Umbilical cord (tissue), 1 donor: ENCODE measurements around the gene KMO. TPM values are rescaled to one million over a fixed set of nuclear protein-coding genes. Genes with fewer than 3 reads are reported as not detected.

Experiments
- total RNA-seq: library from RNA; depleted of rRNA; stranded (reverse); fragments of >200 nt; gene quantifications from one replicate; pipeline ENCODE4 v1.2.3, GENCODE V29; 2014; ENCODE audit warnings: low replicate concordance; ENCODE audit not compliant: insufficient read depth

KMO gene
- total RNA-seq, 1 donor from 2014 or later, result 4.6 TPM

Other genes with a start within 250 kb of the KMO start
- gene RGS7, start 175.2 kb upstream of the KMO start, total RNA-seq, result not detected
- 37.1 TPM for gene FH, start 12.6 kb upstream of the KMO start, total RNA-seq
- 31.3 TPM for gene CHML, start 108.0 kb downstream of the KMO start, total RNA-seq
- 21.2 TPM for gene OPN3, start 108.0 kb downstream of the KMO start, total RNA-seq
- 1.7 TPM for gene WDR64, start 119.9 kb downstream of the KMO start, total RNA-seq